Activated CD4-positive, alpha-beta T cell treated with anti-CD3 and anti-CD28 coated beads, Interleukin-2, amount 50 U/mL, for 1 hour (primary cell): ENCODE results near the gene PPP1R14C.

Experiments
- DNase-seq: peaks from one replicate; pipeline ENCODE4 v3.0.0-alpha.2; 2020

The PPP1R14C gene

GRCh38 chr6:150198532-150198931 is 55.7 kb downstream of the PPP1R14C start:
- DNase-seq, result no peak

- DNase-seq, result no peak
Measured at GRCh38 chr6:150199241-150199640, 56.4 kb downstream of the PPP1R14C start.

GRCh38 chr6:150200428-150201100 is 57.7 kb downstream of the PPP1R14C start:
- no peak for DNase-seq

GRCh38 chr6:150201285-150201684 is 58.4 kb downstream of the PPP1R14C start:
- no peak for DNase-seq

- no peak for DNase-seq
Measured at GRCh38 chr6:150201772-150202329, 59.0 kb downstream of the PPP1R14C start.

GRCh38 chr6:150202404-150202803 is 59.6 kb downstream of the PPP1R14C start:
- no peak for DNase-seq

GRCh38 chr6:150202934-150203333 is 60.1 kb downstream of the PPP1R14C start:
- DNase-seq, result no peak

- no peak for DNase-seq
Measured at GRCh38 chr6:150203378-150203777, 60.5 kb downstream of the PPP1R14C start.

- no peak for DNase-seq
Measured at GRCh38 chr6:150203871-150204545, 61.2 kb downstream of the PPP1R14C start.

GRCh38 chr6:150204705-150205472 is 62.0 kb downstream of the PPP1R14C start:
- no peak for DNase-seq

- DNase-seq, result no peak
Measured at GRCh38 chr6:150207931-150208570, 65.2 kb downstream of the PPP1R14C start.

- no peak for DNase-seq
Measured at GRCh38 chr6:150208611-150209352, 65.9 kb downstream of the PPP1R14C start.

- DNase-seq, result no peak
Measured at GRCh38 chr6:150209415-150209814, 66.6 kb downstream of the PPP1R14C start.

- DNase-seq, result no peak
Measured at GRCh38 chr6:150211700-150212511, 69.1 kb downstream of the PPP1R14C start.

GRCh38 chr6:150212778-150213177 is 69.9 kb downstream of the PPP1R14C start:
- no peak for DNase-seq

GRCh38 chr6:150213301-150213700 is 70.5 kb downstream of the PPP1R14C start:
- no peak for DNase-seq

GRCh38 chr6:150214310-150214709 is 71.5 kb downstream of the PPP1R14C start:
- no peak for DNase-seq

GRCh38 chr6:150220634-150221551 is 78.0 kb downstream of the PPP1R14C start:
- DNase-seq, result no peak

GRCh38 chr6:150224820-150225219 is 82.0 kb downstream of the PPP1R14C start:
- DNase-seq, result no peak

- DNase-seq, result no peak
Measured at GRCh38 chr6:150227281-150227680, 84.4 kb downstream of the PPP1R14C start.
